Measurements from ENCODE around the gene GASK1A. TPM values are rescaled to one million over a fixed set of nuclear protein-coding genes. Genes with fewer than 3 reads are reported as not detected.

GASK1A gene
- total RNA-seq, 1 donor from 2014 or later = 10.6 TPM

DNA sequence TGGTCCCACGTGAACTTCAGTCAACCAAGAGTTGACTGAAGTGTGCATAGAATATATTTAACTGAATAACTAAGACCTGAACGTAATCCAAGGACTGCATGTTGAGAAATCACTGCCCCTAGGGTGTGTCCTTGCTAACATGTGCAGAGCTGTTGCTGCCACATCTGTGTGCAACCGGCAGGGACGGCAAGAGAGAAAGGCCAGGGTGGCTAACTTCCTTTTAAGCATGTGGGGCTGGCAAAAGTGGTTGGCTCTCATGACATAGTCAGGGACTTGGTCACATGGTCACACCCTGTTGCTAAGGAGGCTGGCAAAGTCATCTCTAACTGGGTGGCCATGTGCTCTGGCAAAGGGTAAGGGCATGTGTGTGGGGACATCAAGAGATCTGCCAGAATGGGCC lies 52.4 kb downstream of the GASK1A start:
- H3K4me3 ChIP-seq = no peak overlapping the region
- intact Hi-C loops (cut with DNase I) = no loop called here
- no peaks in the 10 kb centered on the region for H3K27me3 ChIP-seq
- no peak overlapping the region for H3K27ac ChIP-seq
- peak in 1 of 2 donors; percentile 88 for DNase-seq (ENCODE audit: extremely low spot score in 2 of 2)
- H3K4me1 ChIP-seq = peaks cover 9% of the 10 kb centered on the region
- H3K36me3 ChIP-seq = no peaks in the 10 kb centered on the region
- TF ChIP-seq POLR2A (IDR thresholded peaks at IDR 0.05) (no peak), CTCF (IDR thresholded peaks at IDR 0.05) (no peak), POLR2AphosphoS5 (IDR thresholded peaks at IDR 0.05; ENCODE audit: insufficient read depth in 1 of 2, low read depth in 1 of 2) (no peak)
- H3K9me3 ChIP-seq = no peaks in the 10 kb centered on the region

- peak in 1 of 2 donors; percentile 77 for DNase-seq (ENCODE audit: extremely low spot score in 2 of 2)
- Histone ChIP-seq H3K27ac (no peak overlapping the region), H3K9me3 (no peaks in the 10 kb centered on the region), H3K4me1 (peaks cover 9% of the 10 kb centered on the region), H3K36me3 (no peaks in the 10 kb centered on the region), H3K27me3 (no peaks in the 10 kb centered on the region), H3K4me3 (no peak overlapping the region)
- intact Hi-C loops (cut with DNase I) = no loop called here
- TF ChIP-seq CTCF (IDR thresholded peaks at IDR 0.05) = no peak
- no peak for TF ChIP-seq POLR2AphosphoS5 (IDR thresholded peaks at IDR 0.05; ENCODE audit: insufficient read depth in 1 of 2, low read depth in 1 of 2)
- no peak for TF ChIP-seq POLR2A (IDR thresholded peaks at IDR 0.05)
Measured at GRCh38 chr3:43031889-43032545, 52.9 kb downstream of the GASK1A start.

DNA sequence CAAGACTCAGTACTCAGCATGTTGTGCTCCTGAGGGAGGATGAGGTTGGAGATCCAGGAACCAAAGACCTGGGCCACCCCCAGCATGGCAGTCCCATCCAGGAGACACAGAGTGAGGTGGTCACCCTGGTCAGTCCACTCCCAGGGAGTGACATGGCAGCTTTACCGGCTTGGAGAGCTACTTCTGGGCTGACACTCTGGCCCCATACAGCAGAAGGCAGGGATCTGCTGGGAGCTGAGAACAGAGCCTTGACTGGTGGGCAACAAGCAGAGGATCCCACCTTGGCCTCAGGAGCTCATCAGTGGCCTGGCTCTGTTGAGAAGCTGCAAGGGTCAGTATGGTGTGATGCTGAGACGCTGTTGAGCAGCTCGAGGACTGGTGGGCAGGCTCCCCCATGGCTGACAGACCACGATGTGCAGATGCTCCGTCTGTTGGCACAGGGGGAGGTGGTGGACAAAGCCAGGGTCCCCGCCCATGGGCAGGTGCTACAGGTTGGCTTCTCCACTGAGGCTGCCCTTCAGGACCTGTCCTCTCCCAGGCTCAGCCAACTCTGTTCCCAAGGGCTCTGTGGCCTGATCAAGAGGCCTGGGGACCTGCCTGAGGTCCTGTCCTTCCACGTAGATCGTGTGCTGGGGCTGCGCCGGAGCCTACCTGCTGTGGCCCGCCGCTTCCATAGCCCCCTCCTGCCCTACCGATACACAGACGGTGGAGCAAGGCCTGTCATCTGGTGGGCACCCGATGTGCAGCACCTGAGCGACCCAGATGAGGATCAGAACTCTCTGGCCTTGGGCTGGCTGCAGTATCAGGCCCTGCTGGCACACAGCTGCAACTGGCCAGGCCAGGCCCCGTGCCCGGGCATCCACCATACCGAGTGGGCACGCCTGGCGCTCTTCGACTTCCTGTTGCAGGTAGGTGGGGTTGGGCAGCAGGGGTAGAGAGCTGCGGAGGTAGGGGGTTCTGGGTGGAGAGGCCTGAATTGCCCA lies 53.8 kb downstream of the GASK1A start:
- Histone ChIP-seq H3K36me3 (no peaks in the 10 kb centered on the region), H3K27ac (no peak overlapping the region), H3K4me3 (no peak overlapping the region), H3K9me3 (no peaks in the 10 kb centered on the region), H3K4me1 (peaks cover 9% of the 10 kb centered on the region), H3K27me3 (no peaks in the 10 kb centered on the region)
- DNase-seq (ENCODE audit: extremely low spot score in 2 of 2) = peak; percentile 74 to 84
- no peak for TF ChIP-seq CTCF (IDR thresholded peaks at IDR 0.05)
- no peak for TF ChIP-seq POLR2A (IDR thresholded peaks at IDR 0.05)
- no peak for TF ChIP-seq POLR2AphosphoS5 (IDR thresholded peaks at IDR 0.05; ENCODE audit: insufficient read depth in 1 of 2, low read depth in 1 of 2)
- intact Hi-C loops (cut with DNase I) = no loop called here

- DNase-seq (ENCODE audit: extremely low spot score in 2 of 2) = peak; percentile 43 to 72
- intact Hi-C loops (cut with DNase I) = no loop called here
Measured at GRCh38 chr3:43034200-43034599, 55.1 kb downstream of the GASK1A start.

GRCh38 chr3:43034911-43035310 lies 55.8 kb downstream of the GASK1A start:
- intact Hi-C loops (cut with DNase I) = no loop called here
- H3K27me3 ChIP-seq = no peaks in the 10 kb centered on the region
- peak; percentile 60 to 87 for DNase-seq (ENCODE audit: extremely low spot score in 2 of 2)

More at GRCh38 chr3:43034200-43034599, 55.1 kb downstream of the GASK1A start:
- no peak overlapping the region for H3K4me3 ChIP-seq
- no peaks in the 10 kb centered on the region for H3K9me3 ChIP-seq
- H3K36me3 ChIP-seq = no peaks in the 10 kb centered on the region
- H3K27me3 ChIP-seq = no peaks in the 10 kb centered on the region
- H3K27ac ChIP-seq = no peak overlapping the region
- TF ChIP-seq POLR2A (IDR thresholded peaks at IDR 0.05) (no peak), POLR2AphosphoS5 (IDR thresholded peaks at IDR 0.05; ENCODE audit: insufficient read depth in 1 of 2, low read depth in 1 of 2) (no peak)
- H3K4me1 ChIP-seq = peaks cover 9% of the 10 kb centered on the region

More at GRCh38 chr3:43034911-43035310, 55.8 kb downstream of the GASK1A start:
- H3K36me3 ChIP-seq = no peaks in the 10 kb centered on the region
- TF ChIP-seq CTCF (IDR thresholded peaks at IDR 0.05) (no peak), POLR2A (IDR thresholded peaks at IDR 0.05) (no peak), POLR2AphosphoS5 (IDR thresholded peaks at IDR 0.05; ENCODE audit: insufficient read depth in 1 of 2, low read depth in 1 of 2) (no peak)
- H3K9me3 ChIP-seq = no peaks in the 10 kb centered on the region
- H3K27ac ChIP-seq = no peak overlapping the region
- peaks cover 9% of the 10 kb centered on the region for H3K4me1 ChIP-seq
- H3K4me3 ChIP-seq = no peak overlapping the region

Data from vagina (tissue), 2 donors.